MM.1S (cell line): Measurements from ENCODE around the gene SPAG7.
A peak's percentile ranks its signal among the peaks of the same experiment; 100 is the strongest.

Experiments
- DNase-seq: peaks from one replicate; pipeline ENCODE4 v3.0.0-alpha.2; 2015
- H2AFZ ChIP-seq: fragments of 300-600 bp; sonication (generic); 2 replicates; pipeline ENCODE4 v1.6.0; 2016; ENCODE audit warnings: antibody characterized with exemption, low read length
- H3F3A ChIP-seq: fragments of 300-600 bp; sonication (generic); 2 replicates; pipeline ENCODE4 v1.6.1; 2016; ENCODE audit warnings: mild to moderate bottlenecking, antibody characterized with exemption, low read length, moderate library complexity, mixed read lengths; ENCODE audit not compliant: insufficient read depth
- H3K27ac ChIP-seq: fragments of 300-600 bp; sonication (generic); 2 replicates; pipeline ENCODE4 v1.5.1; 2016; ENCODE audit warnings: mild to moderate bottlenecking, low read length
- H3K27me3 ChIP-seq: fragments of 300-600 bp; sonication (generic); replicated peaks from 2 replicates; pipeline ENCODE4 v1.6.0; 2016; ENCODE audit warnings: low read length; ENCODE audit not compliant: insufficient read depth
- H3K36me3 ChIP-seq: fragments of 300-600 bp; sonication (generic); replicated peaks from 2 replicates; pipeline ENCODE4 v1.6.1; 2016; ENCODE audit warnings: mild to moderate bottlenecking, low read length, mixed read lengths; ENCODE audit not compliant: insufficient read depth
- H3K4me1 ChIP-seq: fragments of 300-600 bp; sonication (generic); 2 replicates; pipeline ENCODE4 v1.6.1; 2016; ENCODE audit warnings: low read length, mixed read lengths
- H3K4me2 ChIP-seq: fragments of 300-600 bp; sonication (generic); 2 replicates; pipeline ENCODE4 v1.6.0; 2016; ENCODE audit warnings: low read depth, low read length
- H3K4me3 ChIP-seq: fragments of 300-600 bp; sonication (generic); 2 replicates; pipeline ENCODE4 v1.5.1; 2016; ENCODE audit warnings: low read length, mixed read lengths
- H3K79me2 ChIP-seq: fragments of 300-600 bp; sonication (generic); 2 replicates; pipeline ENCODE4 v1.6.1; 2016; ENCODE audit warnings: mixed run types, low read length, mixed read lengths
- H3K9ac ChIP-seq: fragments of 300-600 bp; sonication (generic); 2 replicates; pipeline ENCODE4 v1.6.1; 2016; ENCODE audit warnings: low read length, mixed read lengths
- H3K9me2 ChIP-seq: fragments of 300-600 bp; sonication (generic); replicated peaks from 2 replicates; pipeline ENCODE4 v1.6.1; 2016; ENCODE audit warnings: mild to moderate bottlenecking, low read length, mixed read lengths; ENCODE audit not compliant: insufficient read depth
- H3K9me3 ChIP-seq: fragments of 300-600 bp; sonication (generic); replicated peaks from 2 replicates; pipeline ENCODE4 v1.6.1; 2016; ENCODE audit warnings: mild to moderate bottlenecking, low read length, mixed read lengths; ENCODE audit not compliant: insufficient read depth
- H4K20me1 ChIP-seq: fragments of 300-600 bp; sonication (generic); 2 replicates; pipeline ENCODE4 v1.6.1; 2016; ENCODE audit warnings: mild to moderate bottlenecking, low read length, moderate library complexity, mixed read lengths; ENCODE audit not compliant: insufficient read depth
- EZH2 ChIP-seq: fragments of 300-600 bp; sonication (generic); optimal IDR thresholded peaks from 2 replicates; pipeline ENCODE3; 2017; ENCODE audit warnings: low read depth, mild to moderate bottlenecking, antibody characterized with exemption, low read length, mixed read lengths
- EZH2phosphoT487 ChIP-seq: fragments of 300-600 bp; sonication (generic); IDR thresholded peaks from 2 replicates; pipeline ENCODE4 v1.6.1; 2018; ENCODE audit warnings: antibody characterized with exemption, low read length
- TF ChIP-seq, protein P1 (sequence below): fragments of 300-600 bp; sonication (generic); IDR thresholded peaks from 2 replicates; pipeline ENCODE4 v1.5.1; 2016; ENCODE audit warnings: antibody characterized with exemption, low read length, mixed read lengths

The SPAG7 gene

DNA sequence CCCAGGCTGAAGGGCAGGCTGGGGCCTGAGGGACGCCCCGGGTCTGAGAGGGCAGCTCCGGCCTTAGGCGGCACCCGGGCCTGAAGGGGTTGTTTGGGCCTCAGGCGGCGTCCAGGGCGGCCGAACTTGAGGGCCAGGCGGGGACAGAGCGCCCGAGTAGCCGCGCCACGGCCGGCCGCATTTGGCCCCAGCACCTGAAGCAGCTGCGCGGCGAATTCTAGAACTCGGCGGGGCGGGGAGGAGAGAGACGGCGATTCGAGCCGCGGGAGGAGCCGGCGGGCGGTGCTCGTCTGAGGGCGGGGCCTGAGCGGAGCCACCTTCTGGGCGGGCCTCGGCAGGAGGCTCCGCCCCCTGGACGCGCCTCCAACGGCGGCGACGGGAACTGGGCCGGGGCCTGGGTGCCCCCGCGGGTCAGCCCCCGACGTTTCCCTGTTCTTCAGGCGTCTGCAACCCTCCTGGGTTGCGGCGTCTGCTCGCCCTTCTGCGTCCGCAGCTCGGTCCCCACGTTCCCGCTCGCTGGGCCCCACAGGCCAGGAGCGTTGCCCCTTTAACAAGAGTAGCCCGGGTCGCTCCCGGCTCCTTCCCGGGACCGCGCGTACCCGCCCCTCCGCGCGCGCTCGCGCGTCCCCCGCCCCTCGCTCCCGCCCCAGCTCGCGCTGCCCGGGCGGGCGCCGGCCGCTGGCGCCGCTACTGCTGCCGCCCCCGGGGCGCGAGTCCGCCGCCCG, 29.8 kb upstream of the SPAG7 start, which contains the start of the genes INCA1 and KIF1C:
TSS of gene INCA1 (minus strand) at position 221 of the 725 bp plus-strand sequence. CDS start 3,085 bp downstream, outside the sequence.
TSS of gene KIF1C (plus strand) at position 649 of the 725 bp plus-strand sequence. CDS start 2,297 bp downstream, outside the sequence.
- peaks cover 15% of the 10 kb centered on the region for H3K79me2 ChIP-seq
- H3K9me3 ChIP-seq, result no peaks in the 10 kb centered on the region
- no peaks in the 10 kb centered on the region for H3K9me2 ChIP-seq
- H2AFZ ChIP-seq, result peak within 1 kb of the TSS; percentile 94
- H3K4me2 ChIP-seq, result peak within 1 kb of the TSS; percentile 99
- peak within 1 kb of the TSS; percentile 95 for H3K4me3 ChIP-seq
- no peaks in the 10 kb centered on the region for H3K36me3 ChIP-seq
- TF ChIP-seq EZH2phosphoT487 (no peak), EZH2 (no peak)
- TF ChIP-seq, protein P1, sequence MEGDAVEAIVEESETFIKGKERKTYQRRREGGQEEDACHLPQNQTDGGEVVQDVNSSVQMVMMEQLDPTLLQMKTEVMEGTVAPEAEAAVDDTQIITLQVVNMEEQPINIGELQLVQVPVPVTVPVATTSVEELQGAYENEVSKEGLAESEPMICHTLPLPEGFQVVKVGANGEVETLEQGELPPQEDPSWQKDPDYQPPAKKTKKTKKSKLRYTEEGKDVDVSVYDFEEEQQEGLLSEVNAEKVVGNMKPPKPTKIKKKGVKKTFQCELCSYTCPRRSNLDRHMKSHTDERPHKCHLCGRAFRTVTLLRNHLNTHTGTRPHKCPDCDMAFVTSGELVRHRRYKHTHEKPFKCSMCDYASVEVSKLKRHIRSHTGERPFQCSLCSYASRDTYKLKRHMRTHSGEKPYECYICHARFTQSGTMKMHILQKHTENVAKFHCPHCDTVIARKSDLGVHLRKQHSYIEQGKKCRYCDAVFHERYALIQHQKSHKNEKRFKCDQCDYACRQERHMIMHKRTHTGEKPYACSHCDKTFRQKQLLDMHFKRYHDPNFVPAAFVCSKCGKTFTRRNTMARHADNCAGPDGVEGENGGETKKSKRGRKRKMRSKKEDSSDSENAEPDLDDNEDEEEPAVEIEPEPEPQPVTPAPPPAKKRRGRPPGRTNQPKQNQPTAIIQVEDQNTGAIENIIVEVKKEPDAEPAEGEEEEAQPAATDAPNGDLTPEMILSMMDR, result no peak
- H4K20me1 ChIP-seq, result no peaks in the 10 kb centered on the region
- H3K27me3 ChIP-seq, result no peaks in the 10 kb centered on the region; the same call in 1 of the 2 replicates
- H3K27ac ChIP-seq, result peak within 1 kb of the TSS; percentile 60; the same call in 1 of the 2 replicates
- H3K4me1 ChIP-seq, result peaks cover 18% of the 10 kb centered on the region
- H3F3A ChIP-seq, result peaks cover 5% of the 10 kb centered on the region; the same call in 1 of the 2 replicates
- peak; percentile 93 for DNase-seq
- H3K9ac ChIP-seq, result peak within 1 kb of the TSS; percentile 73

- Histone ChIP-seq H3K9me2 (no peaks in the 10 kb centered on the region), H3K4me1 (peaks cover 16% of the 10 kb centered on the region), H3F3A (peaks cover 10% of the 10 kb centered on the region; the same call in 1 of the 2 replicates), H3K27ac (no peak overlapping the region), H2AFZ (no peak overlapping the region), H3K9me3 (no peaks in the 10 kb centered on the region), H3K9ac (no peak overlapping the region), H3K27me3 (no peaks in the 10 kb centered on the region; the same call in 1 of the 2 replicates), H4K20me1 (no peaks in the 10 kb centered on the region), H3K4me2 (no peak overlapping the region), H3K36me3 (no peaks in the 10 kb centered on the region), H3K4me3 (no peak overlapping the region), H3K79me2 (peaks cover 12% of the 10 kb centered on the region)
- TF ChIP-seq EZH2phosphoT487, result no peak
- no peak for TF ChIP-seq EZH2
- TF ChIP-seq, protein P1, result no peak
- DNase-seq, result no peak
Observed at GRCh38 chr17:4994081-4994595, 26.5 kb upstream of the SPAG7 start.

DNA sequence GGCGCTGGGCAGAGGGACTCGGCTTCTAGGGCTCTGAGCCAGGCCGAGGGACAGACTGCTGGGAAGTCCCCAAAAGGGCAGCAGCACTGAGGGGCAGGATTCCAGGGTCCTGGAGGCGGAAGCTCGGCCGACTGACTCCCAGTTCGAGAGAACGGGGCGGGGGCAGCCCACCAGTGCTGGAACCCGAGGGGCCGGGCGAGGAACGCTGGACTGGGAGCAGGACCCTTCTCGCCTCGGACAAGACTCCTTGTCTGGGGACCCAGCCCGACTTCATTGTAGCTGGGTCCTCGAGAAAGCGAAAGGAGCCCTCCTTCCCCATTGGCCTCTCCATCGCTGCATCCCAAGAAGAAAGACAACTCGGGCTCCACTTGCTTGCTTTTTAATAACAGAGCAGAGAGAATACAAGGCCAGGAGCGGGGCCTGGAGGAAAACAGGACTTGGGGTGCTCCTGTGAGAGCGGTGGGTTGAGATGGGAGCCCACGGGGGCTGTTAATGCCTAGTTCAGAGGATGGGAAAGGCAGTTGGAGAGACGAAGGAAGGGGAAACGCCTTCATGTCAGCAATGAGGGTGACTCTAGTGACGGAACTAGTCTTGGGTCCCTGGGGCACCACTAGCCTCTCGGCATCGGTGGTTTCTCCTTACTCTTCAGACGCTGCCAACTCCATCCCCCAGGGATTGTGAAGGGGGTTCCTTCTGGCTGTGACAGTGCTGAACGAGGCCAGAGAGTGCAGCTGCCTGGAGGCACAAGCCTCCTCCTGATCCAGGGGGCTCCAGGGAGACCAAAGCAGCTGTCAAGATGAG, 20.4 kb upstream of the SPAG7 start:
- no peak for DNase-seq
- H3K27ac ChIP-seq, result peak overlapping the region; percentile 41; the same call in 1 of the 2 replicates
- H3K4me3 ChIP-seq, result peak overlapping the region; percentile 92
- TF ChIP-seq EZH2 (no peak), EZH2phosphoT487 (no peak)
- TF ChIP-seq, protein P1, result no peak
- peak overlapping the region; percentile 98 for H3K4me2 ChIP-seq
- H3K4me1 ChIP-seq, result peaks cover 16% of the 10 kb centered on the region; the same call in 1 of the 2 replicates
- H3K36me3 ChIP-seq, result no peaks in the 10 kb centered on the region
- H4K20me1 ChIP-seq, result no peaks in the 10 kb centered on the region
- peak overlapping the region; percentile 96 for H2AFZ ChIP-seq
- H3K9me2 ChIP-seq, result no peaks in the 10 kb centered on the region
- H3K27me3 ChIP-seq, result no peaks in the 10 kb centered on the region
- 0 out of 2 replicates have a peak, but pooled peaks cover 5% of the 10 kb centered on the region for H3F3A ChIP-seq
- H3K9me3 ChIP-seq, result no peaks in the 10 kb centered on the region
- H3K9ac ChIP-seq, result peak overlapping the region; percentile 83
- peaks cover 14% of the 10 kb centered on the region; the same call in 1 of the 2 replicates for H3K79me2 ChIP-seq
